Activated T-cell treated with anti-CD3 and anti-CD28 coated beads, Interleukin-2, amount 50 U/mL, for 1 hour (primary cell): Measurements from ENCODE around the gene NTN5.
"Not testable (repeated sequence)": the region's sequence is repeated elsewhere in the genome, so short reads cannot be mapped to it uniquely, and the experiment has no call there.

ENCODE experiments used
- DNase-seq: peaks from one replicate; pipeline ENCODE4 v3.0.0-alpha.2; 2020

NTN5 gene

DNA sequence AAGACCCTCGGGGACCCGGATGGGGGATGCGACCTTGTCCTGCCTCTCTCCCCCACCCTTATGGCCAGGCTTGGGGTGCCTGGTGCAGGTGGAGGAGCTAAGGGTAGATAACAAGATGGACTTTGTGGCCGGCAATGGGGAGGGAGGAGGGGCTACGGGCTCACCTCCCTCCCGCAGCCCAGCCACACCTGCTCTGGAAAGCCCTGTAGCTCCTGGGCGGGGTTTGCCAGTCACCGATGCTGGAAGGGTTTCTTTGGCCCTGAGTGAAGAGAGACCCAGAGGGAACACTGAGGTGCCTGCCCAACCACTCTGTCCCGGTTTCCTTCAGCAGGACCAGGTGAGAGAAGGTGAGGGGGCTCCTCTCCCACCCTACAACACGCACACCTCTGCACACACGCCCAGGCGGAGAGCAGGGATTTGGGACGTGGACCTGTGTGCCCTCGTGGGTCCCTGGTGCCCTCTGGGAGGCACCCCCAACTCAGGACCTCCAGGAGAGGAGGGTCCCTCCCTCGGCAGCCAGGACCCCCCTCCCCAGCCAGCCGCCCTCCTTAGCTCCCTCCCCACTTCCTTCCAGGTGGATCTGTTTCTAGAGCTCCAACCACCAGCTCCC lies 23.0 kb upstream of the NTN5 start, which contains the start of gene FUT2:
TSS of gene FUT2 (plus strand) at position 229 of the 610 bp plus-strand sequence. CDS start 6,986 bp downstream, outside the sequence.
- DNase-seq = no peak

GRCh38 chr19:48693629-48694028 lies 20.8 kb upstream of the NTN5 start:
- not testable (repeated sequence) for DNase-seq

- no peak for DNase-seq
Measured at GRCh38 chr19:48689449-48689848, 16.6 kb upstream of the NTN5 start.

GRCh38 chr19:48687776-48688175 lies 15.0 kb upstream of the NTN5 start:
- DNase-seq = no peak

DNA sequence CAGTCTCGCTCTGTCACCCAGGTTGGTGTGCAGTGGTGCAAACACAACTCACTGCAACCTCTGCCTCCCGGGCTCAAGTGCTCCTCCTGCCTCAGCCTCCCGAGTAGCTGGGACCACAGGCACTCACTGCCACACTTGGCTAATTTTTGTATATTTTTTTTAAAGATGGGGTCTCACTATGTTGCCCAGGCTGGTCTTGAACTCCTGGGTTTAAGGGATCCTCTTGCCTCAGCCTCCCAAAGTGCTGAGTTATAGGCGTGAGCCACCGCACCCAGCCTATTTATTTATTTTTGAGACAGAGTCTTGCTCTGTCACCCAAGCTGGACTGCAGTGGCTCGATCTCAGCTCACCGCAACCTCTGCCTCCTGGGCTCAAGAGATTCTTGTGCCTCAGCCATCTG lies 13.8 kb upstream of the NTN5 start:
- DNase-seq = not testable (repeated sequence)

DNA sequence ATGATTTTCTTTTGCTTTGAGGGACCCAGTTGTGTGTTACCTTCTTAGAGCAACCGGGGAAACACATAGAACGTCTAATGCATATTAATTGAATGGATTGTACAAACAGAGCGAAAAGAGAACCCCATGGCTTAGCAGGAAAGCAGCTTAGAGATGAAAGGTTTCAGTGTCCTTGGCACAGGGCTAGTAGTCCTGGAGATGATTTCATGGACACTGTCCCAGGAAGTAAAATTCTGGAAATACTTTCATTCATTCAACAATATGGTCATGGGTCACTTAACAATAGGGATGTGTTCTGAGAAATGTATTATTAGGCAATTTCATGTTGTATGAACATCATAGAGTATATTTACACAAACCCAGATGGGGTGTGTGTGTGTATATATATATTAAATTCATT lies 13.3 kb upstream of the NTN5 start:
- no peak for DNase-seq

GRCh38 chr19:48685583-48685982 lies 12.8 kb upstream of the NTN5 start:
- DNase-seq = no peak

GRCh38 chr19:48683349-48683748 lies 10.5 kb upstream of the NTN5 start:
- no peak for DNase-seq

- DNase-seq = no peak
Measured at GRCh38 chr19:48681127-48681470, 8.3 kb upstream of the NTN5 start.

- DNase-seq = no peak
Measured at GRCh38 chr19:48680436-48681126, 7.8 kb upstream of the NTN5 start.

GRCh38 chr19:48680006-48680405 lies 7.2 kb upstream of the NTN5 start:
- not testable (repeated sequence) for DNase-seq

- no peak for DNase-seq
Measured at GRCh38 chr19:48678201-48678600, 5.4 kb upstream of the NTN5 start.

DNA sequence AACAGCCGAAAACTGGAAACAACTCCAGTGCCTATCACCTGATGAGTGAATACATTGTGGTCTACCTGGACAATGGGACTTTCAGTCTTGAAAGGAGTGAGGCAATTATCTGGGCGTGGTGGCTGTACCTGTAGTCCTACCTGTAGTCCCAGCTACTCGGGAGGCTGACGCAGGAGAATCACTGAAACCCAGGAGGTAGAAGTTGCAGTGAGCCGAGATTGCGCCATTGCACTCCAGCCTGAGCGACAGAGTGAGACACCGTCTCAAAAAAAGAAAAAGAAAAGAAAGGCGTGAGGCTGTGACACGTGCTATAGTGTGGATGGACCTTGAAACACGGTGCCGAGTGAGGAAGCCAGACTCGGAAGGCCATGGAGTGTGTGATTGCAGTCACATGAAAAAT lies 4.1 kb upstream of the NTN5 start:
- no peak for DNase-seq

DNA sequence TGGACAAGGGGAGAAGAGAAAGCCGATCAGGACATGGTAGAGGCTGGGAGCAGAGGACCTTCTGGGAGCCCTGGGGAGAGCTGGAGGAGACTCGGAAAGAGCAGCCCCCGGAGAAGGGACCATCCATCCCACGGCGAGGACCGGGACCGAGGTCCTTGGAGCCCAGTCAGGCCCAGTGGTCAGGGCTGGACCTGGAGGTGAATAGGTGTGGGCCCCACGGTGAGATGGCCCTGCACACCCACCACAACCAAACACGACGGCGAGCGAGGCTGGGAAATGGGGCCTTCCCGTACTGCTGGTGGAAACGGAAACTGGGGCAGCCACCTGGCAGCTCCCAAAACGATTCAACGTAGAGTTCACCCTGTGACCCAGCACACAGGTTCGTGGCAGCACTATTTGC lies 3.7 kb upstream of the NTN5 start:
- DNase-seq = no peak

GRCh38 chr19:48674921-48675824 lies 2.4 kb upstream of the NTN5 start:
- DNase-seq = peak; percentile 73

DNA sequence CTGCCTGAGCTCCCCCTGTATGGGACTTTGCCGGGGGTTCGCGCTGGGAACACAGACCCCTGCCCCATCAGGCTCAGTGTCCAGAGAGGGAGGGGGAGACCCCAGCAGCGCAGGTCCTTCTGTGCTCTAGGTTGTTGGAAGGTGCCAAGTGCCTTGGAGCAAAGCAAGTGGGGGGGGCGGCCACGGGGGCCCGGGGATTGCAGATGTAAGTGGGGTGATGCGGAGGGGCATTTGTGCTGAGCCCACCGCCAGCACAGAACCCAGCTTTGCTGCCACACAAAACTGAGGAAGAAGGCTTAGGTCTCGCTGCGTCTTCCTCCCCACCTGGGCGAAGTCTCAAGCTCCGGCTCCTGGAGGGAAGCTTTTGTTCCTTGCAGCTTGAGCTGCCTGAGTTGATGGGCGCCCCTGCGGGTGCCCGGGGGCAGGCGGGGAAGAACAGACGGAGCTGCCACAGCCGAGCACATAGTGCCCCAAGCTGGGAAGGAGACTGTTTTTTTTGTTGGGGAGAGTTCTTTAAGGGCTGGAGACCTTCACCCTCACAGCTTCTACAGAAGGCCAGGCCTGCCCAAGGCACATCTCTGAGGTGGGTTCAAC lies 1.5 kb upstream of the NTN5 start:
- DNase-seq = no peak

DNA sequence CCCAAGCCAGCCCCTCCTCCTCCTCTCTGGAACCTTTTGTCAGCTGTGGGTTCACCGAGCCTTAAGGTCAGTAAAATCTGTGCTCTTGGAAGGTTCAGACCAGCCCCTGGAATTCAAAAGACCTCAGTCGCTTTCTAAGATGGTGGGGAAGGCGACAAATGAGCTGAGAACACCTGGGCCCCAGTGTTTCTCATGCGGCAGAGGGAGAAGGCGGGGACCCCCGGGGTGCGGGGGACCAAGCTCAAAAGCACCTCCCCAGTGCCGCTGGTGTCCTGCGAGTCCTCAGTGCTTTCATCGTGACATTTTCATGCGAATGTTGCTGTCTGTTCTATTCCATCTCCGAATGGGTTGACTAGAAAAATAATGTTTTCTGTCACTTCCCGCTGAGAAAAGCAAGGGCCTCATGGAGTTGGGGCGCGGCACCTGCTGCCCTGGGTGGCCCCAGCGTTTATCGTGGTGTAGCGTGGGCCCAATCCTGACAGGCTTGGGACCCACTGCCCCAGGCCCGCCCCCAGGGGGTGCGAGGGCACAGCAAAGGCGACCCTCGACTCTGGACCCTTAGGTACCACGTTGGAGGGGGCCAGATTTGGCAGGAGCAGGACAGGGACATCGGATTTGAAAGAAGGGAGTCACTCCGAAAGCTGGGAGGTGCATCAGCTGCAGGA lies 751 bp upstream of the NTN5 start:
- no peak for DNase-seq

GRCh38 chr19:48671446-48671995 lies 1.3 kb downstream of the NTN5 start:
- no peak for DNase-seq

- no peak for DNase-seq
Measured at GRCh38 chr19:48670699-48671445, 1.9 kb downstream of the NTN5 start.

- DNase-seq = no peak
Measured at GRCh38 chr19:48669903-48670668, 2.7 kb downstream of the NTN5 start.

- no peak for DNase-seq
Measured at GRCh38 chr19:48668761-48669160, 4.1 kb downstream of the NTN5 start.
